Nephron (organoid): Measurements from ENCODE around the gene ABHD10.

Experiments used
- H3K27ac Mint-ChIP-seq, 3 experiments: 2 replicates each; pipeline ENCODE4 v1.8.0; 2020; ENCODE audit warnings: mixed read lengths in 3 of 3, mild to moderate bottlenecking in 2 of 3, moderate library complexity in 1 of 3
- H3K27me3 Mint-ChIP-seq: 2 replicates; pipeline ENCODE4 v1.8.0; 2021; ENCODE audit warnings: low read depth, mild to moderate bottlenecking, moderate library complexity, mixed read lengths
- H3K36me3 Mint-ChIP-seq: 2 replicates; pipeline ENCODE4 v1.8.0; 2020; ENCODE audit warnings: low read depth, mixed read lengths
- H3K4me1 Mint-ChIP-seq: 2 replicates; pipeline ENCODE4 v1.8.0; 2020; ENCODE audit warnings: mixed read lengths
- H3K4me3 Mint-ChIP-seq, 3 experiments: 2 replicates each; pipeline ENCODE4 v1.8.0; 2020; ENCODE audit warnings: mild to moderate bottlenecking in 3 of 3, mixed read lengths in 3 of 3, moderate library complexity in 2 of 3
- H3K9me3 Mint-ChIP-seq: 2 replicates; pipeline ENCODE4 v1.8.0; 2020; ENCODE audit warnings: mixed read lengths
- TF ChIP-seq, protein P1 (sequence below), 3 experiments: fragments of 200-600 bp; sonication (generic); IDR thresholded peaks; one replicate each; pipeline ENCODE4 v1.5.0; 2021; ENCODE audit warnings: antibody characterized with exemption in 3 of 3; ENCODE audit not compliant: unreplicated experiment in 3 of 3

Gene ABHD10

DNA sequence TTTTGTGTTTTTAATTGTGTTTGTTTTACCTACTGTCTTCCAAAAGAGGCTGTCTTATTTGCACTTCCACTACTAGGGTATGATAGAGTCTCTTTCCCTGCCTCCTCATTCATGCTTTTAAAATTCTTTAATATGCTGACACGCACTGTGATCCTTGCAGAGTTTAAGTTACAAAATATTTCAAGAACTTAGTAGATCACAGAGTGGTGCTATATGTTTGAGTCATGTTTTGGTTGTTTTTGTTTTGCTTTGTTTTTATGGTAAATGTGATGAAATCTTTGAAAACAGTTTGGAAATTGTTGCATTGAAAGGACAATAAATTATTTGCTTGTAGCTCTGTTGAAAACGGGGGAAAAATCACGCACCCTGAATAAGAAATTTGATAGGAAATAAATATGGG is 5.9 kb upstream of the ABHD10 start:
- TF ChIP-seq, protein P1, sequence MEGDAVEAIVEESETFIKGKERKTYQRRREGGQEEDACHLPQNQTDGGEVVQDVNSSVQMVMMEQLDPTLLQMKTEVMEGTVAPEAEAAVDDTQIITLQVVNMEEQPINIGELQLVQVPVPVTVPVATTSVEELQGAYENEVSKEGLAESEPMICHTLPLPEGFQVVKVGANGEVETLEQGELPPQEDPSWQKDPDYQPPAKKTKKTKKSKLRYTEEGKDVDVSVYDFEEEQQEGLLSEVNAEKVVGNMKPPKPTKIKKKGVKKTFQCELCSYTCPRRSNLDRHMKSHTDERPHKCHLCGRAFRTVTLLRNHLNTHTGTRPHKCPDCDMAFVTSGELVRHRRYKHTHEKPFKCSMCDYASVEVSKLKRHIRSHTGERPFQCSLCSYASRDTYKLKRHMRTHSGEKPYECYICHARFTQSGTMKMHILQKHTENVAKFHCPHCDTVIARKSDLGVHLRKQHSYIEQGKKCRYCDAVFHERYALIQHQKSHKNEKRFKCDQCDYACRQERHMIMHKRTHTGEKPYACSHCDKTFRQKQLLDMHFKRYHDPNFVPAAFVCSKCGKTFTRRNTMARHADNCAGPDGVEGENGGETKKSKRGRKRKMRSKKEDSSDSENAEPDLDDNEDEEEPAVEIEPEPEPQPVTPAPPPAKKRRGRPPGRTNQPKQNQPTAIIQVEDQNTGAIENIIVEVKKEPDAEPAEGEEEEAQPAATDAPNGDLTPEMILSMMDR (IDR thresholded peaks at IDR 0.05; ENCODE audit: unreplicated experiment in 3 of 3): no peak
- Mint-ChIP-seq H3K27me3 (no peaks in the 10 kb centered on the region), H3K4me1 (peaks cover under 1% of the 10 kb centered on the region), H3K27ac (no peak overlapping the region), H3K9me3 (no peaks in the 10 kb centered on the region), H3K36me3 (peaks cover 22% of the 10 kb centered on the region), H3K4me3 (no peak overlapping the region)

GRCh38 chr3:111975131-111975530 is 3.7 kb upstream of the ABHD10 start:
- H3K27me3 Mint-ChIP-seq: no peaks in the 10 kb centered on the region
- no peak overlapping the region for H3K4me3 Mint-ChIP-seq
- H3K27ac Mint-ChIP-seq: no peak overlapping the region
- no peaks in the 10 kb centered on the region for H3K9me3 Mint-ChIP-seq
- peaks cover 13% of the 10 kb centered on the region for H3K4me1 Mint-ChIP-seq
- H3K36me3 Mint-ChIP-seq: peaks cover 11% of the 10 kb centered on the region
- TF ChIP-seq, protein P1 (IDR thresholded peaks at IDR 0.05; ENCODE audit: unreplicated experiment in 3 of 3): no peak

DNA sequence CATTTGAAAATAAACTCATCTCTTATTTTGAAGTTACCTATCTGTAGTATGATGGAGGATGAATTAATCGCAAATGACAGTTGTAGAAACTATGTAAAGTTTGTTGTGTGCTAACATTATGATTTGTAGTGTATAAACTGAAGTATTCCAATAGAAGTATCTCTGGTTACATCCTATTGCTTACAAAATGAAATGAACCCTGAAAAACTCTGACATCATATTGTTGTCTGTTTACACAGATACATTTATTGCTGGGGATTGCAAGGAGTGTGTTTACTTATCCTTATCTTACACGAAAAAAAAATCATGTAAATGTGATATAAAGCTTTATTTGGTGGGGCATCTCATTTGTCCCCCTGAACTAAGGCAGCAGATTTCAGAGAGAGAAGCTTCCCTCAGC is 2.6 kb upstream of the ABHD10 start:
- TF ChIP-seq, protein P1 (IDR thresholded peaks at IDR 0.05; ENCODE audit: unreplicated experiment in 3 of 3): no peak
- Mint-ChIP-seq H3K27ac (no peak overlapping the region), H3K36me3 (peaks cover 11% of the 10 kb centered on the region), H3K4me1 (peaks cover 24% of the 10 kb centered on the region), H3K4me3 (peak overlapping the region in 1 of 3 experiments; percentile 30), H3K27me3 (no peaks in the 10 kb centered on the region), H3K9me3 (no peaks in the 10 kb centered on the region)

DNA sequence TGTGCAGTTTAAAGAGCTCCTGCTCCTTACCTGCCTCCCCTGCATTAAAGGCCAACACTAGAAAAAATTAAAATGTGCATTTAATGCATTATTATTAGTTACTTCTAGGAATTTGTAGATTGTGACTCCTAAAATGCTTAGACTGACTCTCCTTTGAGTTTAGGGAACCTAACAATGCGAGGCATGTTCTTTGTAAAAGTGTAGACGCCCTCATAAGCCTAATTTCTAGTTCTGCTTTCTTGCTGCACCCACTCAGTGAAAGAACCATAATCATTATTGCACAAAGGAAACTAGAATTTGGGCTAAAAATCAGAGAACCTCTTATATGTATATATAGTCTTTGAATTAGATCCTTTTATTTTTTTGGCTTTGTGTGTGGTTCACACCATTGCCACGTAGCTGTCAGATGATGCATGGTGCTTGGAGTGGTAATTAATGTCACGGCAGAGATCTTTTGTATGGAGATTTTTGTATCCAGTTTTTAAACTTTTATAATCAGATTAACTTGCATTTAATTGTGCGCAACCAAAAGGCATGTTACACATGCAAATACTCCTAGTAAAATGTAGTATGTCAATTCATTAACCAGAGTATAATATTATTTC is 710 bp downstream of the ABHD10 start:
- Mint-ChIP-seq H3K4me3 (peak overlapping the region; percentile 90 to 95 (median 94)), H3K27ac (peak overlapping the region; percentile 80 to 91 (median 85)), H3K36me3 (peaks cover 12% of the 10 kb centered on the region), H3K4me1 (peaks cover 29% of the 10 kb centered on the region), H3K27me3 (no peaks in the 10 kb centered on the region), H3K9me3 (no peaks in the 10 kb centered on the region)
- TF ChIP-seq, protein P1 (IDR thresholded peaks at IDR 0.05; ENCODE audit: unreplicated experiment in 3 of 3): no peak

GRCh38 chr3:111980716-111981456 is 2.1 kb downstream of the ABHD10 start:
- Mint-ChIP-seq H3K27ac (peak overlapping the region in 1 of 3 experiments; percentile 47), H3K27me3 (no peaks in the 10 kb centered on the region), H3K36me3 (peaks cover 25% of the 10 kb centered on the region), H3K9me3 (no peaks in the 10 kb centered on the region), H3K4me1 (peaks cover 29% of the 10 kb centered on the region), H3K4me3 (peak overlapping the region; percentile 90 to 95 (median 94))
- TF ChIP-seq, protein P1 (IDR thresholded peaks at IDR 0.05; ENCODE audit: unreplicated experiment in 3 of 3): no peak

GRCh38 chr3:111981457-111981763 is 2.6 kb downstream of the ABHD10 start:
- Mint-ChIP-seq H3K9me3 (no peaks in the 10 kb centered on the region), H3K36me3 (peaks cover 29% of the 10 kb centered on the region), H3K4me1 (peaks cover 29% of the 10 kb centered on the region), H3K27me3 (no peaks in the 10 kb centered on the region), H3K4me3 (peak overlapping the region; percentile 48 to 72 (median 70)), H3K27ac (peak overlapping the region in 1 of 3 experiments; percentile 47)
- TF ChIP-seq, protein P1 (IDR thresholded peaks at IDR 0.05; ENCODE audit: unreplicated experiment in 3 of 3): no peak
